HL-60/S4 treated with phorbol 12-myristate 13-acetate at 8.2 ng/mL for 4 days and 3 days (cell line): ENCODE data around the gene HSD17B13.

Source experiments
- in situ Hi-C: fragments of 300-500 bp; cut with MboI; formaldehyde crosslinking; loops from 2 replicates; pipeline ENCODE4 v1.15.0; 2022; ENCODE audit warnings: low sequenced_read_pairs

The HSD17B13 gene

GRCh38 chr4:87270144-87270543 is 52.5 kb downstream of the HSD17B13 start:
- in situ Hi-C loops, result loop anchor here (25.0 kb wide), 1 partner anchor 192 kb away; no protein-coding TSS in a partner anchor

GRCh38 chr4:87268411-87268810 is 54.3 kb downstream of the HSD17B13 start:
- in situ Hi-C loops, result loop anchor here (25.0 kb wide), 1 partner anchor 194 kb away; no protein-coding TSS in a partner anchor

GRCh38 chr4:87266986-87267385 is 55.7 kb downstream of the HSD17B13 start:
- in situ Hi-C loops, result loop anchor here (25.0 kb wide), 1 partner anchor 195 kb away; no protein-coding TSS in a partner anchor

- in situ Hi-C loops, result loop anchor here (25.0 kb wide), 1 partner anchor 199 kb away; no protein-coding TSS in a partner anchor
Observed at GRCh38 chr4:87262886-87263285, 59.8 kb downstream of the HSD17B13 start.

- in situ Hi-C loops, result loop anchor here (25.0 kb wide), 1 partner anchor 202 kb away; no protein-coding TSS in a partner anchor
Observed at GRCh38 chr4:87260477-87260876, 62.2 kb downstream of the HSD17B13 start.

- in situ Hi-C loops, result loop anchor here (25.0 kb wide), 1 partner anchor 204 kb away; no protein-coding TSS in a partner anchor
Observed at GRCh38 chr4:87258677-87259076, 64.0 kb downstream of the HSD17B13 start.

- in situ Hi-C loops, result loop anchor here (25.0 kb wide), 1 partner anchor 205 kb away; no protein-coding TSS in a partner anchor
Observed at GRCh38 chr4:87257523-87257922, 65.2 kb downstream of the HSD17B13 start.

- in situ Hi-C loops, result loop anchor here (25.0 kb wide), 1 partner anchor 207 kb away; no protein-coding TSS in a partner anchor
Observed at GRCh38 chr4:87255755-87256154, 66.9 kb downstream of the HSD17B13 start.
